Activated CD8-positive, alpha-beta memory T cell treated with anti-CD3 and anti-CD28 coated beads for 36 hours (primary cell): Measurements from ENCODE around the gene FOXJ1. TPM values are rescaled to one million over a fixed set of nuclear protein-coding genes. Genes with fewer than 3 reads are reported as not detected.

Experiments
- CTCF ChIA-PET: fragments of 350-600 bp; sonication (Branson Sonifier 250); formaldehyde crosslinking; loops from one replicate; lab custom pipeline; 2021; ENCODE audit warnings: antibody characterized with exemption; lab: Charles Lee
- POLR2A ChIA-PET: fragments of 350-600 bp; sonication (Branson Sonifier 250); formaldehyde crosslinking; loops from one replicate; lab custom pipeline; 2021; ENCODE audit warnings: antibody characterized with exemption; lab: Charles Lee
- total RNA-seq, 2 experiments: library from RNA; stranded (reverse); gene quantifications; one replicate each; pipeline ENCODE4 v1.2.3, GENCODE V29; 2021

FOXJ1 gene
- total RNA-seq, 2 experiments from 2014 or later = 0.99 to 1.4 TPM

DNA sequence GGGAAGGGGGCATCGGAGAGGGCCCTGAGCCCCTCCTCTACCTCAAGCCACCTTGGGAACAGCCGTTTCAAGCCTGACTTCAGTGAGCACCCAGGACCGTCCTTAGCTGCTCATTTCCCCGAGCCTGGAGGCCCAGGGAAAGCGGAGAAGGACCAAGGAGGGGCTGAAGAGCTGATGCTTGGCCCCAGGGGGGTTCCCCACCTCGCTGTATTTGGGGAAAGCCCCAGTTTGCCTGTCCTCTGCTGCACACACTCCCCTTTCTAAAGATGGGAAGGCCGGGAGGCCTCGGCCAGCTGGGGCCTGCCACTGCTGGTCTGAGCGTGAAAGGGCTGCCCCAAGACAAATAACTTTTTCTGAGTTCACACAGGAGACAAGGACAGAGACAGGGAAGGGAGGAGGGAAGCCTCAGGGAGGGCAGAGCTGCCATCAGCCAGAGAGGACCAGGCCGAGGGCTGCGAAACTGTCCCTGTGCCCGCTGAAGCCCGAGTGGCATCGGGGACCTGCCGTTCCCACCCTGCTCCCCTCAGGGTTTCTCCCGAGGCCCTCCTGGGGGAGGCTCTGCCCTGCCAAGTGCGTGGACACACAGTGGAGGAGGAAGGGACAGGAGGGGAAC is 50.4 kb downstream of the FOXJ1 start:
- ChIA-PET POLR2A (interaction anchor here (0.6 kb wide), 1 partner anchor 20 kb away, joined by 3 read pairs; no protein-coding TSS in a partner anchor), CTCF (interaction anchor here (1.4 kb wide), 1 partner anchor 31 kb away, joined by 3 read pairs; no protein-coding TSS in a partner anchor)

DNA sequence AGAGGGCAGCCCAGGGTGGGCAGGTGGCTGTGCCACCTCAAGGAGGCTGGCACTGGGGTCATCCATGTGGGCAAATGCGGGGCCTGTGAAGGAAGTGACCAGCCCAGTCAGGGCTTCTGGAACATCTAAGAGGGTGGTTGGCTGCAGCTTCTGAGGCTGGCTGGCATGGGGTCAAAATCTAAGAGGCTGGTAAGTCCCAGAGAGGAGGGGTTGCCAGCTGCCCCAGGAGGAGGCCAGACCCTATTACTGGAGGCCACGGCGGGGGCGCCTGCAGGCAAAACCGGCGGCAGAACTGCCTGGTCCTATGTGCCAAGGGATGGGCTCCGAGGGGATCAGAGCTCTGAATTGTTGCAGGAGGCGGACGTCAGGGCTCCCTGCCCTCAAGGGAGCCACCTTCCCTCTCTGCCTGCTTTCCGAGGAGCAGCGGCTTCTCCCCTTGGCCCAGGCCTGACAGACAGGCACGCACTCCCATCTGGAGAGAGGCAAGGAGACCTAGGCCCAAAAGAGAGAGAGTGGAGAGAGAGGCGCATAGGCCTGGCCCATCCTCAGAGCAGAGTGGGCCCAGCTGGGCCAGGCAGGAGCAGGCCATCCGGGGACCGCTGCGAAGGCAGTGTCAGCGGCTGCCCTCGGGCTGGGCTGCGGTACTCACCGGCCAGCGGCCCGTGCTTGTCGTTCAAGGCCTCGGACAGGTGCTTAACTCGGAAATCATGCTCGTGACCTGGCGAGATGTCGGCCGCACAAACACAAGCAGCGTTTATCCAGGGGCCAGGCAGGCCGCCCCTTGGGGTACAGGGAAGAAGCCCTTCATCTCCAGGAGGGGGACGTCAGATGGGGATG is 51.1 kb downstream of the FOXJ1 start:
- CTCF ChIA-PET = interaction anchor here (1.4 kb wide), 1 partner anchor 31 kb away, joined by 3 read pairs; no protein-coding TSS in a partner anchor
- POLR2A ChIA-PET = interaction anchor here (0.6 kb wide), 2 partner anchors 20 to 432 kb away, joined by 3 to 10 read pairs; no protein-coding TSS in a partner anchor

DNA sequence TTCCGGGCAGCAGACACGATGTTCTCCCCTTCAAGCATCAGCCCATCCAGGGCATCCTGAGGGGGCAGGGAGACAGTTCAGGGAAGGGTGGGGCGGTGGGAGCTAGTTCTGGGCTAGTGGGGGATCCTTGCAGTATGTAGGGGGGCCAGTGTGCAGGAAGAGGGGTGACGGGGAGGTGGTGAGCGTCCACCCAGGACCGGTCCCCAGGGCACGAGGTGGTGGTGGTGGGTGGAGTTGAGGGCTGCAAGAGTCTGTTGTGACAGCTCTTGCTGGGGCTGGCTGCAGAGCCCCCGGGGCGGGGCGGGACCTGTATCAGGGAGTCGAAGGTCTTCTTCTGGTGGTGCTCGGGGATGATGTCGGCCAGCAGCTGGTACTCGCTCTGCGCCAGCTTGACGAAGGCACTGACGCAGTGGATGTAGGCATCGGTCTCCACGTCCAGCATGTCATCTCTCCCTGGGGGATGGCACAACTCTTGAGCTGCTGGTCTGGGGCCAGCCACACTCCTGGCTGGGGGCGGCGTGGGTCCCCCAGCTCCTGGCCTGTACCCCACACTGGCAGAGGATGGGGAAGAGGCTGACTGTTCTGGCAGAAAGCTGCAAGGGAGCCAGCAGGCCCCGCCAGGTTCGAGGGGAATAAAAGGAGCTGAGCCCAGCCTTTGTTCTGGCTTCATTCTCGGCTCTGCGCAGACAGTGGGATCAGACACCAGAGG is 52.0 kb downstream of the FOXJ1 start:
- ChIA-PET POLR2A (interaction anchor here (0.6 kb wide), 1 partner anchor 431 kb away, joined by 10 read pairs; no protein-coding TSS in a partner anchor), CTCF (interaction anchor here (1.3 kb wide), 1 partner anchor 191 kb away, joined by 3 read pairs; no protein-coding TSS in a partner anchor)

DNA sequence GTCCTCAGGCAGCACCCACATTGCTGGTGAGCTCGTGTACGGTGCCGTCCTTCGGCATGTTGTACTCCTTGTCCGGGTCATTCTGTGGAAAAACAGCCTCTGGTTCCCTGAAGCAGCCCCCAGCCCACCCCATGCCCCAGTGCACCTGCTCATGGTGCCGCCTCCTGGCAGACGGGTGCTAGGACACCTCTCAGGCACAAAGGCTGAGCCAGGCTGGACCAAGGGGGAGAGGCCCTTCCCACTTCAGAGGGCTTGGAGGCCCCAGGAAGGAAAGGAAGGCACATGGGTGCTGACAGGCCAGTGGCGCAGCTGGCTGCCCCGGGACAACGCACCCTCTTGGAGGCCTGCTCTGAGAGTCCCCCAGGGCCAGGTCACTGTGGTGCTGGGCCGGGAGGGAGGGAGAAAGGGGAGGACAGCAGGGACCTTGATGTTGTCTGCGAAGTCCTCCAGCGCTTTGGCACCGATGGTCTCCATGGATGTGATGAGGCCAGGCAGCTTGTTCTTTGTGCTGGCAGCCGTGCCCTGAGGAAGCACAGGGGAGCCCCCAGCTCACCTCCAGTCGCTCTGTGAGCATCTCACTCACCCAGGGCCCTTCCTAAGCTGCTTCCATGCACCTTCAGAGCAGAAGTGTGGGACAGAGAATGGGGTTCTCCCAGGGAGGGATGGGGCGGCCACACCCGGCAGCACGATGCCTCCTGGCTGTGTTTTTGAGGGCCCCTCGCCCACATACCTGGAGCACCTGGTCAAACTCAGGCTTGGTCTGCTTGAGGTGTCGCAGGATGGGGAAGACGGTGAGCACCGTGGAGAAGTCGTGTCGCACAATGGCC is 52.8 kb downstream of the FOXJ1 start:
- CTCF ChIA-PET = interaction anchor here (1.3 kb wide), 1 partner anchor 191 kb away, joined by 3 read pairs; no protein-coding TSS in a partner anchor
- POLR2A ChIA-PET = no interaction called here

DNA sequence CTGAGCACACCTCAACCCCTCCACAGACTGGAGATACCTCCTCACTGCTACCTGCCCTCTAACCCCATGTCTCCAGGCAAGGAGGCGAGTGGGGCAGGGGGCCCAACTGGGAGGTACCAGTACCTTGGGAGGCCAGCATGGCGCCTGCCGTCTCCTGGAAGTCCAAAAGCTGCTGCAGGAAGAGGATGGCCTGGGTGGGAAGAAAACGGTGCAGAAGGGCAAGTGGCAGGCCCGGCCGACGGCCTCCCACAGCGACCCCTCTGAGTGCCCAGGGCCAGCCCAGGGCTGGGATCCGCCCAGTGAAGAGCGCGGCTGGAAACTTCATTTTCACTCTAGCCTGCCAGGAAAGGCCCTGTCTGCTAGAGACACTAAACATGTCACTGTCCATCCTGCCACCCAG is 53.5 kb downstream of the FOXJ1 start:
- POLR2A ChIA-PET = no interaction called here
- CTCF ChIA-PET = no interaction called here

DNA sequence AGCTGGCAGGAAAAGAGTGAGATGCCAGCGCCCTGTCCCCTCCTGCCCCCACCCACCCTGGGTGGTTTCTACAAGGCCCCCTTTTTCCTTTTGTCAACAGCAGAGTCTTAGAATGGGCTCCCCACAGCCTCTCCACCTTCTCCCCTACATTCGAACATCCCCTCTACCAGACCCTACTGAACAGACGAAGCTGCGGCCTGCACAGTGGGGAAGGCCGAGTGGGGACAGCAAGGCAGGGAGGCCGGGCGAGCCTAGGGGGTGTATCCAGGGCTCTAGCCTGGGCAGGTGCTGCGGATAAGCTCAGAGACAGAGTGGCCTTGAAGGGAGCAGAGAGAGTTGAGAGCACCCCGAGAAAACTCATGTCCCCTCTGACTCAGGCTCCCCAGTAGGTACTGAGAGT is 54.7 kb downstream of the FOXJ1 start:
- POLR2A ChIA-PET = no interaction called here
- CTCF ChIA-PET = interaction anchor here (0.6 kb wide), 1 partner anchor 373 kb away, joined by 4 read pairs; no protein-coding TSS in a partner anchor

Other genes with a start within 250 kb of the FOXJ1 start
- 10 to 100 TPM; 39.4 to 39.5 TPM for gene TRIM65, start 244.3 kb downstream of the FOXJ1 start, total RNA-seq
- 100 to 1,000 TPM; 162 to 166 TPM for gene MRPL38, start 236.4 kb downstream of the FOXJ1 start, total RNA-seq
- gene FBF1, start 200.2 kb downstream of the FOXJ1 start, total RNA-seq = 10 to 100 TPM; 21.9 to 23.6 TPM
- gene ACOX1, start 162.1 kb downstream of the FOXJ1 start, total RNA-seq = 10 to 100 TPM; 28.4 to 33.7 TPM
- gene TEN1, start 162.0 kb downstream of the FOXJ1 start, total RNA-seq = 10 to 100 TPM; 15.0 to 15.8 TPM
- gene CDK3, start 140.4 kb downstream of the FOXJ1 start, total RNA-seq = 1 to 10 TPM; 4.1 to 5.1 TPM
- under 1 TPM; 0.10 to 0.21 TPM for gene EVPL, start 113.9 kb downstream of the FOXJ1 start, total RNA-seq
- gene SRP68, start 68.7 kb downstream of the FOXJ1 start, total RNA-seq = 100 to 1,000 TPM; 130 to 132 TPM
- gene GALR2, start 66.5 kb downstream of the FOXJ1 start, total RNA-seq = 1 to 10 TPM; 2.2 to 3.1 TPM
- 1 to 10 TPM; 2.6 to 3.0 TPM for gene ZACN, start 62.1 kb downstream of the FOXJ1 start, total RNA-seq
- gene EXOC7, start 37.5 kb downstream of the FOXJ1 start, total RNA-seq = 10 to 100 TPM; 84.6 to 87.0 TPM
- gene RNF157, start 99.2 kb upstream of the FOXJ1 start, total RNA-seq = 10 to 100 TPM; 16.0 to 21.1 TPM
- gene UBALD2, start 124.1 kb upstream of the FOXJ1 start, total RNA-seq = 100 to 1,000 TPM; 163 to 177 TPM
- 1 to 10 TPM; 1.7 to 2.0 TPM for gene QRICH2, start 167.0 kb upstream of the FOXJ1 start, total RNA-seq
- 10 to 100 TPM; 39.4 to 41.8 TPM for gene PRPSAP1, start 212.7 kb upstream of the FOXJ1 start, total RNA-seq
- gene SPHK1, start 243.4 kb upstream of the FOXJ1 start, total RNA-seq = 10 to 100 TPM; 24.3 to 24.4 TPM